GM12892 (cell line): ENCODE results near the gene TBKBP1.

Experiments
- POLR2A ChIP-seq: IDR thresholded peaks from 2 replicates; pipeline ENCODE4 v1.6.1; 2011; ENCODE audit warnings: low read depth, low read length, control low read depth
- POLR2AphosphoS5 ChIP-seq: IDR thresholded peaks from 2 replicates; pipeline ENCODE4 v1.6.1; 2011; ENCODE audit warnings: low read depth, low read length, control low read depth
- TAF1 ChIP-seq: IDR thresholded peaks from 2 replicates; pipeline ENCODE4 v1.6.1; 2011; ENCODE audit warnings: low read depth, mild to moderate bottlenecking, control low read depth, low read length, borderline replicate concordance

DNA sequence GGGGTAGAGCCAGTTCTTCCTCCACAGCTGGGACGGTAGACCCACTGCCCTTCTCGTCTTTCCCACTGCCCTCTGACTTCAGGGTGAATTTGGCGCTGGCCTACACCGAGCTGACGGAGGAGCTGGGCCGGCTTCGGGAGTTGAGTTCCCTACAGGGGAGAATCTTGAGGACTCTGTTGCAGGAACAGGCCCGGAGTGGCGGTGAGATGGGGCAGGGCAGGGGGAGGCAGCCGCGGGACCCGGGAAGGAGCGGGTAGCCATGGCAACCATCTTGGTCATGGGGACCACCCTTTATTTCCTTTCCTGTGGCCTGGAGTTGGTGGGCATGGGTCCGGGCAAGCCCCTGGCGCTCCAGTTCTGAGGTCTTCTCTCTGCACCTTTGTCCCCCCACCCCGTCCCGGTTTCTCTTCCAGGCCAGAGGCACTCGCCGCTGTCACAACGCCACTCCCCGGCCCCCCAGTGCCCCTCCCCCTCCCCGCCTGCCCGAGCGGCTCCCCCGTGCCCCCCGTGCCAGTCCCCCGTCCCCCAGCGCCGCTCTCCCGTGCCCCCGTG lies 14.4 kb downstream of the TBKBP1 start:
- no peak for TF ChIP-seq POLR2A
- TF ChIP-seq TAF1, result no peak
- TF ChIP-seq POLR2AphosphoS5, result no peak
